GM19025 (cell line): ENCODE measurements around the gene PAX3.
"Not testable (repeated sequence)": the region's sequence is repeated elsewhere in the genome, so short reads cannot be mapped to it uniquely, and the experiment has no call there.

Experiments
- ATAC-seq: cut with Tn5 transposase; IDR thresholded peaks from one replicate; pipeline ENCODE4 v1.9.1; 2021; ENCODE audit warnings: mild to moderate bottlenecking, low read depth, moderate library complexity; ENCODE audit not compliant: unreplicated experiment

Gene PAX3

DNA sequence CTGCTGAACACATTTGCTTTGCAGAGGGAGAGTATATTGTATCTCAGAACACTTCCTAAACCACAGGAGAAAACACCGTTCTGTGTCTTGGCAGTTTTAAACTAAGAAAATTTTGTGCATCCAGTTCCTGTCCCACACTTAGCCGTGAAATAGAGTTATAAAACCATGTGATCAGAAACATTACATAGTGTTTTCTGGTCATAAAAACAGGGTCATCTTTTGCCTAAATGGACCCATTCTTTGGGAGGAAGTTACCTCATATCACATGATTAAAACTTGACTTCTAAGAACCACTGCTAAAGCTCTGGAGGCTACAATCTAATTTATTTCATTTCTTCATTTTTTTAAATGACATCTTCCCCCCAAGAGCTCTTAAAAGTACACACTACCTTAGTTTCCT is 138.7 kb downstream of the PAX3 start:
- no peak for ATAC-seq

DNA sequence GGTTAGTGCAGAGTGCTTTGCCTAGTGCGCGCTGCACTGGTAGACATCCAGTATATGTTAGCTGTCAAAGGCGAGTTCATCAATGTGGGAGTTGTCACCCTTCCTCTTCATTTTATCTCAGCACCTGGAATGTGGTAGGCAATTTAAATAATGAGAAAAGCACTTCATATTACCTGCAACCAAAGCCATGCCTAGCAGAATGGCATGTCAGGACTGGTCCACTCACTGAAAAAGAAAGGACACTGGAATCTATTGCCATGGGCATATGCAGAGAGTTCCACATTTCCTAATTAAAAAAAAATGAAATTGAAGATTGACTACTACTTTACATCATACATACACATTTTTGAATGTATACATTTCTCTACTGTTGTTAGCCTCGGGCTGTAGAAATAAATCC is 139.6 kb downstream of the PAX3 start:
- no peak for ATAC-seq

DNA sequence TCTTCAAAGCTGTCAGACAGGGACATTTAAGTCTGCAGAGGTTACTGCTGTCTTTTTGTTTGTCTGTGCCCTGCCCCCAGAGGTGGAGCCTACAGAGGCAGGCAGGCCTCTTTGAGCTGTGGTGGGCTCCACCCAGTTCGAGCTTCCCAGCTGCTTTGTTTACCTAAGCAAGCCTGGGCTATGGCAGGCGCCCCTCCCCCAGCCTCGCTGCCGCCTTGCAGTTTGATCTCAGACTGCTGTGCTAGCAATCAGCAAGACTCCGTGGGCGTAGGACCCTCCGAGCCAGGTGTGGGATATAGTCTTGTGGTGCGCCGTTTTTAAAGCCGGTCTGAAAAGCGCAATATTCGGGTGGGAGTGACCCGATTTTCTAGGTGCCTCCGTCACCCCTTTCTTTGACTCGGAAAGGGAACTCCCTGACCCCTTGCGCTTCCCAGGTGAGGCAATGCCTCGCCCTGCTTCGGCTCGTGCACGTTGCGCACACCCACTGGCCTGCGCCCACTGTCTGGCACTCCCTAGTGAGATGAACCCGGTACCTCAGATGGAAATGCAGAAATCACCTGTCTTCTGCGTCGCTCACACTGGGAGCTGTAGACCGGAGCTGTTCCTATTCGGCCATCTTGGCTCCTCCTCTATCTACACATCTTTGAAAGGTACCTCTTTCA is 143.7 kb downstream of the PAX3 start:
- ATAC-seq, result not testable (repeated sequence)
